GM19397 (cell line): ENCODE data around the gene LDLRAD4.
"Not testable (repeated sequence)": the region's sequence is repeated elsewhere in the genome, so short reads cannot be mapped to it uniquely, and the experiment has no call there.

Experiments used
- ATAC-seq: cut with Tn5 transposase; IDR thresholded peaks from one replicate; pipeline ENCODE4 v1.9.1; 2021; ENCODE audit warnings: mild to moderate bottlenecking, moderate library complexity; ENCODE audit not compliant: unreplicated experiment

Gene LDLRAD4

GRCh38 chr18:13245481-13246000 lies 27.0 kb downstream of the LDLRAD4 start:
- no peak for ATAC-seq

DNA sequence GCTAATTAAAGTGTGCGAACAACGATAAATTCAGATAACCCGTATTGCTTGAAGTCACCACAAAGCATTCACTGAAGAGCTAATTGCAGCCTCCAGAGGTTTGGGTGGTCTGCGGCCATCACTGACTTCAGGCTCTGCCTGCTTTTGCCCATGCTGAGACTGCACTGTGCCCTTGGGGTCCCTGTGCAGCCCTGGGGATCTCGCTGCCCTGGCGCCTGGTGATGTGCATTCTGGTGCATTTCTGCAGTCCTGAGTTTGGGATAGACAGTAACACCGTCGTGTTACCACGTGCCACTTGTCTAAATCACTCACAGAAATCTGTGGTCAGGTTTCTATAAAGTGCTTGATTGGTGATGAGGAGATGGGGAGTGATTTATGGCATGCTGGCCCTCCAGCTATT lies 27.6 kb downstream of the LDLRAD4 start:
- no peak for ATAC-seq

GRCh38 chr18:13246591-13246990 lies 28.0 kb downstream of the LDLRAD4 start:
- ATAC-seq, result no peak

GRCh38 chr18:13247506-13247905 lies 28.9 kb downstream of the LDLRAD4 start:
- ATAC-seq, result no peak

- no peak for ATAC-seq
Measured at GRCh38 chr18:13252686-13253410, 34.3 kb downstream of the LDLRAD4 start.

GRCh38 chr18:13253786-13254688 lies 35.5 kb downstream of the LDLRAD4 start:
- no peak for ATAC-seq

DNA sequence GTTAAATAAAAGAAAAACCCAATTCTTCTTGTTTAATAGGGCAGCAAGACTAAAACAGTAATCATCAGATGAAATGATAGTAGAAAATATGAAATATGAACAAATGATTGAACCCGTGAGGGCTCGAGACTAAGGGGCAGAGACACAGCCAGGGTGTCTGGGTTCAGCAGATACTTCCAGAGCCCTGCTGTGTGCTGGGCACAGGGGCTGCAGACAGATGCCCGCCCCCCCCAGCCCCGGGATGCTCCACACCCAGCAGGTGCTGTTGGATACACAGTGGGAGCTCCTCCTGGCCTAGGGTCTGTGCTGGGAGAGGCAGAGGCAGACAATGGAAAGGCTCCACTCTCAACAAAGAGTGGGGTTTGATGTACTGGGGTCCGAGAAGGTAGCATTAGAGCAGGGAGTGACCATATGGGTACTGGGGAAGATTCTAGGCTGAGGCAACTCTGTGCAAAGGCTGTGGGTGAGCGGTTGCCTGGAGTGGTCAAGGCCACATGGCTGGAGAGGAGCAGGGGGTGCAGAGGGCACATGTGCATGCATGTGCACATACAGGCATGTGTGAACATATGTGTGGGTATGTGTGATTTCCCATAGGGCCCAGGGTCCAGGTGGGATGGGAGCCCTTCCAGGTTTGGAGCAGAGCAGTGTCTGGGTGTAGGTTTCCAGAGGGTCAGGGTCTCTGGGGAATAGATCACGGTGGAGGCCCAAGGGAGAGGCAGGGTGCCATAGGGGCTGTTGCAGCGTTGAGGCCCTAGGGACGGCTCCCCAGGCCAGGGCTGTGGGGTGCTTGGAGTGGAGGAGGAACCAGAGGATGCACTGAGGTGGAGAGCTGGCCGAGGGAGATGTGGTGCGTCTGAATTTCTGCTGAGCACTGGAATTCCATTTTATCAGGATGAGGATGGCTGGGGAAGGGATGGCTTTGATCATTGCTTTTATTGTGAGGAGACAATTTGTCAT lies 36.7 kb downstream of the LDLRAD4 start:
- ATAC-seq, result no peak

DNA sequence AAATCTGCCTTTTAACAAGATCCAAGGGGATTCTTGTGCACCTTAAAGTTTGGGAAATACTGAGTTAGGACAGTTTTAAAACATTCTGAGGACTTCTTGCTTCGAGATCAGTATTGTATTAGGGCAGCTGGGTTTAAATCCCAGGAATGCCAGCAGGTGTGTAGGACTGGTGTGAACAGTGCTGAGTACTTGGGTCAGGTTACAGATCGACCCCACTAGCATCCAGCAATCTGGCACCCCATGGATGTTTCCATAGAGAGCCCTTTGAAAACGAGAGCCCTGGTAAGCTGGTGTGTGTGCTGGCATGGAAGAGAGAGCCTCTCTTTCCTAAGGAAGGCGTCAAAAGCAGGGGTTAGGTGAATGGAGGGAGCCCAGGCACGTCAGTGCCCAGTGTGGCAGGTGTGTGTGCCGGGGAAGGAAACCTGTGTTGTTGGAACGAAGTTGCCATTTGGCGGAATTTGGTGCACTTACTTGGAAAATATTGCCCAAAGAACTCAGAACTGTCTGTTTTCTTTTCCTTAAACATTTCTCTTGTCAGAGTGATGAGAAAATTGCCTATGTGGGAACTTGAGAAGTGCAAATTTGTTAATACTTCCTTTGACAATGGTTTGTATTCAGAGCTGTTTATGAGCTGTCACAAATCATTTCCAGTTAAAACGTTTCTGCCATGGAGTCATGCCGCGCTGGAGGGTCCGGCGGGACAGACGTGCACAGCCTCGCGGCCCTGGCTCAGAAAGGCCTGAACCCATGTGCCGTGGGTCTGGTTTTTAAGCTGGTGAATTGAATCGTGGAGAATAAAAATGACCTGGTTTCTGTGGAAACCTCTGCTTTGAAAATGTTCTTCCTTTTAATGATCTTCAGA lies 38.1 kb downstream of the LDLRAD4 start:
- ATAC-seq, result no peak

GRCh38 chr18:13257361-13257980 lies 38.9 kb downstream of the LDLRAD4 start:
- ATAC-seq, result no peak

DNA sequence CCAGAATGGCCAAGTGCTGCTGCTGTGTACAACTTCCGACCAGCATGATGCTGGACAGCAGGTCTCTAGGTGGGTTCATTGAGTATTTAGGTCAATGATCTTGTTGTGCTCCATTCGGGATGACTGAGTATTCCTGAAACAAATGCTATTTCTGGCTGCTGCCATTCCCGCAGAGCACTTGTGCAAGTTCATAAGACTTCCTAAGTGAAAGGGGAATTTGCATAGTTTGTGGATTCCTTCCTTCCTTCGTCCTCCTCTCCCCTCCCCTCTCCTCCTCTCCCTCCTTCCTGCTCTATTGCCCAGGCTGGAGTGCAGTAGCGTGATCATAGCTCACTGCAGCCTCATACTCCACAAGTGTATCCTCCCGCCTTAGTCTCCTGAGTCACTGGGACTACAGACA lies 40.4 kb downstream of the LDLRAD4 start:
- no peak for ATAC-seq

- ATAC-seq, result no peak
Measured at GRCh38 chr18:13259701-13260100, 41.1 kb downstream of the LDLRAD4 start.

- no peak for ATAC-seq
Measured at GRCh38 chr18:13260197-13260934, 41.8 kb downstream of the LDLRAD4 start.

- no peak for ATAC-seq
Measured at GRCh38 chr18:13260935-13261640, 42.5 kb downstream of the LDLRAD4 start.

GRCh38 chr18:13261661-13262357 lies 43.2 kb downstream of the LDLRAD4 start:
- ATAC-seq, result no peak

DNA sequence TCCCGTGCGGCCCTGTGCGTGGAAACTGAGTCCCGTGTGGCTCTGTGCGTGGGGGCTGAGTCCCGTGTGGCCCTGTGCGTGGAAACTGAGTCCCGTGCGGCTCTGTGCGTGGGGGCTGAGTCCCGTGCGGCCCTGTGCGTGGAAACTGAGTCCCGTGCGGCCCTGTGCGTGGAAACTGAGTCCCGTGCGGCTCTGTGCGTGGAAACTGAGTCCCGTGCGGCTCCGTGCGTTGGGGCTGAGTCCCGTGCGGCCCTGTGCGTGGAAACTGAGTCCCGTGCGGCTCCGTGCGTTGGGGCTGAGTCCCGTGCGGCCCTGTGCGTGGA lies 43.8 kb downstream of the LDLRAD4 start:
- ATAC-seq, result not testable (repeated sequence)

GRCh38 chr18:13262839-13263691 lies 44.5 kb downstream of the LDLRAD4 start:
- no peak for ATAC-seq
